Liver (tissue), 9 donors: Measurements from ENCODE around the gene PARD3B. TPM values are rescaled to one million over a fixed set of nuclear protein-coding genes. Genes with fewer than 3 reads are reported as not detected.

ENCODE experiments used
- DNase-seq: peaks from one replicate; pipeline ENCODE4 v3.0.0-alpha.2; 2017; ENCODE audit warnings: low spot score
- H3K27ac ChIP-seq, 2 donors: one replicate each; pipeline ENCODE4 v1.7.0; 2013; ENCODE audit warnings: inconsistent platforms in 2 of 2, low read length in 2 of 2, control low read depth in 1 of 2, low read depth in 1 of 2, mild to moderate bottlenecking in 1 of 2
- H3K27me3 ChIP-seq, 4 donors: one replicate each; pipeline versions ENCODE4 v1.6.1 to v1.7.0; 2013; ENCODE audit warnings: low read length in 3 of 4, inconsistent platforms in 1 of 4, mild to moderate bottlenecking in 1 of 4, moderate library complexity in 1 of 4; ENCODE audit not compliant: control insufficient read depth in 4 of 4, insufficient read depth in 4 of 4
- H3K36me3 ChIP-seq, 4 donors: one replicate each; pipeline versions ENCODE4 v1.6.1 to v1.7.0; 2013; ENCODE audit warnings: low read length in 3 of 4, mild to moderate bottlenecking in 3 of 4, low read depth in 1 of 4, moderate library complexity in 1 of 4; ENCODE audit not compliant: control insufficient read depth in 4 of 4, insufficient read depth in 3 of 4
- H3K4me1 ChIP-seq, 4 donors: one replicate each; pipeline versions ENCODE4 v1.6.1 to v1.7.0; 2013; ENCODE audit warnings: low read length in 3 of 4, mild to moderate bottlenecking in 3 of 4, moderate library complexity in 1 of 4; ENCODE audit not compliant: control insufficient read depth in 4 of 4, insufficient read depth in 4 of 4
- H3K4me3 ChIP-seq, 3 donors: one replicate each; pipeline versions ENCODE4 v1.6.1 to v1.7.0; 2013; ENCODE audit warnings: low read length in 3 of 3, control low read depth in 1 of 3, low read depth in 1 of 3, mild to moderate bottlenecking in 1 of 3
- H3K9ac ChIP-seq, 2 donors: one replicate each; pipeline ENCODE4 v1.7.0; 2013; ENCODE audit warnings: low read length in 2 of 2, mild to moderate bottlenecking in 2 of 2, moderate library complexity in 2 of 2, control low read depth in 1 of 2, low read depth in 1 of 2
- H3K9me3 ChIP-seq, 4 donors: one replicate each; pipeline versions ENCODE4 v1.6.1 to v1.7.0; 2013; ENCODE audit warnings: low read length in 3 of 4; ENCODE audit not compliant: control insufficient read depth in 4 of 4
- EGR1 ChIP-seq, 2 donors: IDR thresholded peaks; 2 replicates each; pipeline ENCODE4 v1.6.1; 2016 to 2018; ENCODE audit warnings: antibody characterized with exemption in 2 of 2, low read depth in 2 of 2
- FOXA1 ChIP-seq: IDR thresholded peaks from 2 replicates; pipeline ENCODE4 v1.6.1; 2016; ENCODE audit warnings: antibody characterized with exemption
- FOXA2 ChIP-seq: IDR thresholded peaks from 2 replicates; pipeline ENCODE4 v1.6.1; 2016; ENCODE audit warnings: antibody characterized with exemption
- GABPA ChIP-seq, 2 donors: IDR thresholded peaks in 1 of 2; conservative IDR thresholded peaks in 1 of 2; 2 replicates each; pipeline ENCODE4 v1.6.1; 2016; ENCODE audit warnings: antibody characterized with exemption in 2 of 2, mild to moderate bottlenecking in 1 of 2, moderate library complexity in 1 of 2
- HNF4A ChIP-seq, 2 donors: conservative IDR thresholded peaks; 2 replicates each; pipeline ENCODE4 v1.6.1; 2016; ENCODE audit warnings: antibody characterized with exemption in 2 of 2, mild to moderate bottlenecking in 2 of 2
- HNF4G ChIP-seq: IDR thresholded peaks from 2 replicates; pipeline ENCODE4 v1.6.1; 2016; ENCODE audit warnings: antibody characterized with exemption
- JUND ChIP-seq, 2 donors: IDR thresholded peaks; 2 replicates each; pipeline ENCODE4 v1.6.1; 2016; ENCODE audit warnings: antibody characterized with exemption in 2 of 2
- NR2F2 ChIP-seq: IDR thresholded peaks from 2 replicates; pipeline ENCODE4 v1.6.1; 2016; ENCODE audit warnings: antibody characterized with exemption
- RAD21 ChIP-seq, 2 donors: IDR thresholded peaks; 2 replicates each; pipeline ENCODE4 v1.6.1; 2016; ENCODE audit warnings: antibody characterized with exemption in 2 of 2, mild to moderate bottlenecking in 2 of 2
- RXRA ChIP-seq, 2 donors: IDR thresholded peaks; 2 replicates each; pipeline ENCODE4 v1.6.1; 2017 to 2018; ENCODE audit warnings: antibody characterized with exemption in 2 of 2, mild to moderate bottlenecking in 1 of 2
- SP1 ChIP-seq: IDR thresholded peaks from 2 replicates; pipeline ENCODE4 v1.6.1; 2018; ENCODE audit warnings: antibody characterized with exemption, mild to moderate bottlenecking
- TAF1 ChIP-seq: conservative IDR thresholded peaks from 2 replicates; pipeline ENCODE4 v1.6.1; 2016; ENCODE audit warnings: antibody characterized with exemption, mild to moderate bottlenecking
- YY1 ChIP-seq: IDR thresholded peaks from 2 replicates; pipeline ENCODE4 v1.6.1; 2016; ENCODE audit warnings: antibody characterized with exemption, mild to moderate bottlenecking
- WGBS: extraction: QIAGEN DNeasy Blood & Tissue Kit; methylation state at CpG from one replicate; pipeline ENCODE4 v1.1.7; 2013; 5-methylcytosine and 5-hydroxymethylcytosine counted together
- polyA plus RNA-seq, 2 donors: library from polyadenylated mRNA; stranded (reverse) in 1 of 2; unstranded in 1 of 2; fragments of 200-250 nt in 1 of 2; fragments of >200 nt in 1 of 2; fragmentation: Nextera tagmentation in 1 of 2; extraction: Ambion mirVana in 1 of 2; gene quantifications; one replicate each; pipeline versions ENCODE4 v1.2.1 to v1.2.3, GENCODE V29; 2013 to 2015
- total RNA-seq, 2 donors: library from RNA; depleted of rRNA; stranded (reverse); fragments of >200 nt; gene quantifications; one replicate each; pipeline ENCODE4 v1.2.3, GENCODE V29; 2014
- TF ChIP-seq, protein P1 (sequence below): IDR thresholded peaks from 2 replicates; pipeline ENCODE4 v1.6.1; 2016; ENCODE audit warnings: antibody characterized with exemption
- TF ChIP-seq, protein P2 (sequence below): IDR thresholded peaks from 2 replicates; pipeline ENCODE4 v1.6.1; 2016; ENCODE audit warnings: antibody characterized with exemption
- TF ChIP-seq, protein P3 (sequence below): IDR thresholded peaks from 2 replicates; pipeline ENCODE4 v1.6.1; 2016; ENCODE audit warnings: antibody characterized with exemption
- TF ChIP-seq, protein P4 (sequence below): IDR thresholded peaks from 2 replicates; pipeline ENCODE4 v1.6.1; 2016; ENCODE audit warnings: antibody characterized with exemption, mild to moderate bottlenecking
- TF ChIP-seq, protein P5 (sequence below): fragments of 150-350 bp; IDR thresholded peaks from 2 replicates; pipeline ENCODE4 v1.5.1; 2017; ENCODE audit warnings: improper control_type of control experiment, low read depth, low read length; ENCODE audit not compliant: missing input control
- donor health status: healthy.
- donor health status: healthy.
- donor health status: healthy.
- donor health status: healthy.
- donor health status: healthy.

The PARD3B gene
- total and polyA plus RNA-seq, 4 donors, result 1.1 to 10.3 (median 3.7) TPM

DNA sequence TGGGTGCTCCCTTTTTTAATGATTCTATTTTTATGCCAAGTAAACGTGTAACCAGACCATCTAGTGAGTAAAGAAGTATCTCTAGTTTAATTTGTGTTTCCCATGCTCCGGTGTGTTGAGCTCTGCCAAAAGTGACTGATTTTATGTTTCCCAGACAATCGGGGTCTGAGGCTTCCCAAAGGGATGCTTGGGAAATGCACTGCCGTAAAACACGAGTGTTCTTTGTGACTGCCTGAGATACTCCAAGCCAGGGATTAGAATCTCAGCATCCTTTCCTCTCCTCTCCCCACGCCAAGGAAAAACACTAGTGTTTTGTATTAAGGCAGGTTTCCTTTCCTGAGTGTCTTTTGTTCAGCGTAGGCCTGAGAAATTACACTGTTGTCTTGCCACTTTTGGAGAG is 956.6 kb downstream of the PARD3B start:
- no peak overlapping the region for H3K4me3 ChIP-seq
- WGBS, result 94% methylated on average over 7 of the region's 7 CpGs
- H3K4me1 ChIP-seq, result no peaks in the 10 kb centered on the region
- H3K27me3 ChIP-seq, result no peaks in the 10 kb centered on the region
- H3K27ac ChIP-seq, result no peak overlapping the region
- H3K9ac ChIP-seq, result no peak overlapping the region
- no peak for DNase-seq
- no peaks in the 10 kb centered on the region for H3K9me3 ChIP-seq
- TF ChIP-seq YY1, result no peak
- TF ChIP-seq FOXA2, result no peak
- TF ChIP-seq, protein P1, sequence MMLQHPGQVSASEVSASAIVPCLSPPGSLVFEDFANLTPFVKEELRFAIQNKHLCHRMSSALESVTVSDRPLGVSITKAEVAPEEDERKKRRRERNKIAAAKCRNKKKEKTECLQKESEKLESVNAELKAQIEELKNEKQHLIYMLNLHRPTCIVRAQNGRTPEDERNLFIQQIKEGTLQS, result no peak
- TF ChIP-seq RAD21 (IDR thresholded peaks at IDR 0.05), result no peak
- no peaks in the 10 kb centered on the region for H3K36me3 ChIP-seq

DNA sequence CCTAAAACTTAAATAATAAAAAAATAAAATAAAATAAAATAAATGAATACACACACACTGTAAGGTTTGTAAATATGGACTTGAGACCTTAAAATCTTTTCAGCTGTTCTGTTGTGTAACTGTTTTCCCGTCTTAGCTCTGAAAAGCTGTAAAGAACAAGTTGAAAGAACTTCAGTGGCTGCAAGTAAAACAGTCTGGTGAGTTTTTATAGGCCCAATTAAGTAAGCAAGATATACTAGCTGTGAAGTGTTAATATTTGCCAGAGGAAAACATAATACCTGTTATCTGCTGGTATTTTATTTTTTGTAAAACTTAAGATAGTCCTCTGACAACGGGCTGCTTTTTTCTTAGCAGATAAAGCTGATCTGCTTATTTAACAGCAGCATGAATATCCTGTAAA is 960.1 kb downstream of the PARD3B start:
- H3K9ac ChIP-seq, result no peak overlapping the region
- DNase-seq, result no peak
- no peak overlapping the region for H3K4me3 ChIP-seq
- no peaks in the 10 kb centered on the region for H3K27me3 ChIP-seq
- H3K36me3 ChIP-seq, result no peaks in the 10 kb centered on the region
- H3K4me1 ChIP-seq, result peaks cover 0 to 1% (median 0%) of the 10 kb centered on the region in 4 donors
- H3K27ac ChIP-seq, result no peak overlapping the region
- 80% methylated on average over 2 of the region's 2 CpGs for WGBS
- H3K9me3 ChIP-seq, result no peaks in the 10 kb centered on the region
- TF ChIP-seq RXRA (IDR thresholded peaks at IDR 0.05) (no peak), HNF4G (no peak), JUND (IDR thresholded peaks at IDR 0.05) (no peak), GABPA (IDR thresholded peaks at IDR 0.05 in 1 of 2, conservative IDR thresholded peaks at IDR 0.05 in 1 of 2) (no peak), RAD21 (IDR thresholded peaks at IDR 0.05) (no peak), FOXA1 (no peak), YY1 (no peak), NR2F2 (no peak), HNF4A (conservative IDR thresholded peaks at IDR 0.05) (no peak), EGR1 (IDR thresholded peaks at IDR 0.05; ENCODE audit: low read depth in 2 of 2) (no peak), SP1 (no peak), TAF1 (no peak)
- TF ChIP-seq, protein P2, sequence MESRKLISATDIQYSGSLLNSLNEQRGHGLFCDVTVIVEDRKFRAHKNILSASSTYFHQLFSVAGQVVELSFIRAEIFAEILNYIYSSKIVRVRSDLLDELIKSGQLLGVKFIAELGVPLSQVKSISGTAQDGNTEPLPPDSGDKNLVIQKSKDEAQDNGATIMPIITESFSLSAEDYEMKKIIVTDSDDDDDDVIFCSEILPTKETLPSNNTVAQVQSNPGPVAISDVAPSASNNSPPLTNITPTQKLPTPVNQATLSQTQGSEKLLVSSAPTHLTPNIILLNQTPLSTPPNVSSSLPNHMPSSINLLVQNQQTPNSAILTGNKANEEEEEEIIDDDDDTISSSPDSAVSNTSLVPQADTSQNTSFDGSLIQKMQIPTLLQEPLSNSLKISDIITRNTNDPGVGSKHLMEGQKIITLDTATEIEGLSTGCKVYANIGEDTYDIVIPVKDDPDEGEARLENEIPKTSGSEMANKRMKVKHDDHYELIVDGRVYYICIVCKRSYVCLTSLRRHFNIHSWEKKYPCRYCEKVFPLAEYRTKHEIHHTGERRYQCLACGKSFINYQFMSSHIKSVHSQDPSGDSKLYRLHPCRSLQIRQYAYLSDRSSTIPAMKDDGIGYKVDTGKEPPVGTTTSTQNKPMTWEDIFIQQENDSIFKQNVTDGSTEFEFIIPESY, result no peak
- TF ChIP-seq, protein P3, sequence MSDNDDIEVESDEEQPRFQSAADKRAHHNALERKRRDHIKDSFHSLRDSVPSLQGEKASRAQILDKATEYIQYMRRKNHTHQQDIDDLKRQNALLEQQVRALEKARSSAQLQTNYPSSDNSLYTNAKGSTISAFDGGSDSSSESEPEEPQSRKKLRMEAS, result no peak
- TF ChIP-seq, protein P4, sequence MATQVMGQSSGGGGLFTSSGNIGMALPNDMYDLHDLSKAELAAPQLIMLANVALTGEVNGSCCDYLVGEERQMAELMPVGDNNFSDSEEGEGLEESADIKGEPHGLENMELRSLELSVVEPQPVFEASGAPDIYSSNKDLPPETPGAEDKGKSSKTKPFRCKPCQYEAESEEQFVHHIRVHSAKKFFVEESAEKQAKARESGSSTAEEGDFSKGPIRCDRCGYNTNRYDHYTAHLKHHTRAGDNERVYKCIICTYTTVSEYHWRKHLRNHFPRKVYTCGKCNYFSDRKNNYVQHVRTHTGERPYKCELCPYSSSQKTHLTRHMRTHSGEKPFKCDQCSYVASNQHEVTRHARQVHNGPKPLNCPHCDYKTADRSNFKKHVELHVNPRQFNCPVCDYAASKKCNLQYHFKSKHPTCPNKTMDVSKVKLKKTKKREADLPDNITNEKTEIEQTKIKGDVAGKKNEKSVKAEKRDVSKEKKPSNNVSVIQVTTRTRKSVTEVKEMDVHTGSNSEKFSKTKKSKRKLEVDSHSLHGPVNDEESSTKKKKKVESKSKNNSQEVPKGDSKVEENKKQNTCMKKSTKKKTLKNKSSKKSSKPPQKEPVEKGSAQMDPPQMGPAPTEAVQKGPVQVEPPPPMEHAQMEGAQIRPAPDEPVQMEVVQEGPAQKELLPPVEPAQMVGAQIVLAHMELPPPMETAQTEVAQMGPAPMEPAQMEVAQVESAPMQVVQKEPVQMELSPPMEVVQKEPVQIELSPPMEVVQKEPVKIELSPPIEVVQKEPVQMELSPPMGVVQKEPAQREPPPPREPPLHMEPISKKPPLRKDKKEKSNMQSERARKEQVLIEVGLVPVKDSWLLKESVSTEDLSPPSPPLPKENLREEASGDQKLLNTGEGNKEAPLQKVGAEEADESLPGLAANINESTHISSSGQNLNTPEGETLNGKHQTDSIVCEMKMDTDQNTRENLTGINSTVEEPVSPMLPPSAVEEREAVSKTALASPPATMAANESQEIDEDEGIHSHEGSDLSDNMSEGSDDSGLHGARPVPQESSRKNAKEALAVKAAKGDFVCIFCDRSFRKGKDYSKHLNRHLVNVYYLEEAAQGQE, result no peak
- TF ChIP-seq, protein P5, sequence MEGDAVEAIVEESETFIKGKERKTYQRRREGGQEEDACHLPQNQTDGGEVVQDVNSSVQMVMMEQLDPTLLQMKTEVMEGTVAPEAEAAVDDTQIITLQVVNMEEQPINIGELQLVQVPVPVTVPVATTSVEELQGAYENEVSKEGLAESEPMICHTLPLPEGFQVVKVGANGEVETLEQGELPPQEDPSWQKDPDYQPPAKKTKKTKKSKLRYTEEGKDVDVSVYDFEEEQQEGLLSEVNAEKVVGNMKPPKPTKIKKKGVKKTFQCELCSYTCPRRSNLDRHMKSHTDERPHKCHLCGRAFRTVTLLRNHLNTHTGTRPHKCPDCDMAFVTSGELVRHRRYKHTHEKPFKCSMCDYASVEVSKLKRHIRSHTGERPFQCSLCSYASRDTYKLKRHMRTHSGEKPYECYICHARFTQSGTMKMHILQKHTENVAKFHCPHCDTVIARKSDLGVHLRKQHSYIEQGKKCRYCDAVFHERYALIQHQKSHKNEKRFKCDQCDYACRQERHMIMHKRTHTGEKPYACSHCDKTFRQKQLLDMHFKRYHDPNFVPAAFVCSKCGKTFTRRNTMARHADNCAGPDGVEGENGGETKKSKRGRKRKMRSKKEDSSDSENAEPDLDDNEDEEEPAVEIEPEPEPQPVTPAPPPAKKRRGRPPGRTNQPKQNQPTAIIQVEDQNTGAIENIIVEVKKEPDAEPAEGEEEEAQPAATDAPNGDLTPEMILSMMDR, result no peak
